MCF 10A (cell line): ENCODE measurements around the gene SNTA1. TPM values are rescaled to one million over a fixed set of nuclear protein-coding genes. Genes with fewer than 3 reads are reported as not detected.

Experiments used
- BruUV-seq: library from RNA; stranded (reverse); fragments of 400-500 nt; replicated peaks from 2 replicates; lab custom pipeline; 2021; lab: Mats Ljungman, UMichigan
- CTCF ChIA-PET: fragments of 300-600 bp; sonication (Branson Sonifier 250); formaldehyde crosslinking; extraction: SDS; loops from one replicate; lab custom pipeline; 2021; ENCODE audit warnings: antibody characterized with exemption, inconsistent platforms; lab: Yijun Ruan, JAX
- POLR2A ChIA-PET: fragments of 300-600, 350-650 bp; sonication (Branson Sonifier 250); formaldehyde crosslinking; extraction: SDS; loops from one replicate; lab custom pipeline; 2020; ENCODE audit warnings: antibody characterized with exemption, inconsistent platforms; lab: Yijun Ruan, JAX
- DNase-seq: peaks from one replicate; pipeline ENCODE4 v3.0.0-alpha.2; 2018; ENCODE audit not compliant: unreplicated experiment
- H3K27ac Mint-ChIP-seq: one replicate; pipeline ENCODE4 v1.8.0; 2022; ENCODE audit warnings: mild to moderate bottlenecking, low read depth, mixed read lengths; ENCODE audit not compliant: unreplicated experiment
- H3K27me3 Mint-ChIP-seq: one replicate; pipeline ENCODE4 v1.8.0; 2022; ENCODE audit warnings: mixed read lengths; ENCODE audit not compliant: insufficient read depth, unreplicated experiment
- H3K36me3 Mint-ChIP-seq: one replicate; pipeline ENCODE4 v1.8.0; 2022; ENCODE audit warnings: mild to moderate bottlenecking, moderate library complexity, mixed read lengths; ENCODE audit not compliant: insufficient read depth, unreplicated experiment
- H3K4me1 Mint-ChIP-seq: one replicate; pipeline ENCODE4 v1.8.0; 2022; ENCODE audit warnings: mixed read lengths; ENCODE audit not compliant: insufficient read depth, unreplicated experiment
- H3K4me3 Mint-ChIP-seq: one replicate; pipeline ENCODE4 v1.8.0; 2022; ENCODE audit warnings: mild to moderate bottlenecking, moderate library complexity, mixed read lengths; ENCODE audit not compliant: unreplicated experiment
- H3K9me3 Mint-ChIP-seq: one replicate; pipeline ENCODE4 v1.8.0; 2022; ENCODE audit warnings: mixed read lengths; ENCODE audit not compliant: unreplicated experiment
- CTCF ChIP-seq: fragments of 200-600 bp; IDR thresholded peaks from one replicate; pipeline ENCODE4 v1.8.0; 2022; ENCODE audit warnings: antibody characterized with exemption, mild to moderate bottlenecking; ENCODE audit not compliant: unreplicated experiment
- intact Hi-C: fragments of 100-400 bp; cut with micrococcal nuclease; formaldehyde crosslinking; loops from 2 replicates; pipeline ENCODE4 v1.14.1; 2022
- total RNA-seq: library from RNA; stranded (reverse); gene quantifications from 2 replicates; pipeline ENCODE4 v1.2.3, GENCODE V29; 2022

Gene SNTA1
- total RNA-seq, 1 experiment from 2014 or later: 1.4 TPM

- H3K27ac Mint-ChIP-seq: no peak overlapping the region
- DNase-seq: peak; percentile 56
- BruUV-seq: no TSS peak
- ChIA-PET POLR2A (interaction anchor here (1.2 kb wide), 1 partner anchor 13 kb away, joined by 3 read pairs; no protein-coding TSS in a partner anchor), CTCF (interaction anchor here (0.8 to 2.2 kb wide), 7 partner anchors 9 to 223 kb away, joined by 3 to 9 read pairs (median 4); partner anchors contain the start of gene ACTL10)
- intact Hi-C loops: loop anchor here (2.0 kb wide), 1 partner anchor 28 kb away; no protein-coding TSS in a partner anchor
- H3K36me3 Mint-ChIP-seq: no peaks in the 10 kb centered on the region
- H3K9me3 Mint-ChIP-seq: no peaks in the 10 kb centered on the region
- TF ChIP-seq CTCF: no peak
- H3K4me3 Mint-ChIP-seq: peak overlapping the region; percentile 73
- peaks cover 6% of the 10 kb centered on the region for H3K4me1 Mint-ChIP-seq
- H3K27me3 Mint-ChIP-seq: no peaks in the 10 kb centered on the region
These were observed 1.4 kb upstream of the SNTA1 start for GRCh38 chr20:33444797-33445560.

GRCh38 chr20:33443006-33443511 lies 504 bp downstream of the SNTA1 start:
- Mint-ChIP-seq H3K36me3 (no peaks in the 10 kb centered on the region), H3K4me3 (peak overlapping the region; percentile 73), H3K4me1 (no peaks in the 10 kb centered on the region), H3K9me3 (no peaks in the 10 kb centered on the region), H3K27me3 (no peaks in the 10 kb centered on the region), H3K27ac (no peak overlapping the region)
- no peak for TF ChIP-seq CTCF
- intact Hi-C loops: no loop called here
- CTCF ChIA-PET: interaction anchor here (0.6 to 2.2 kb wide), 2 partner anchors 225 to 369 kb away, joined by 3 to 9 read pairs; no protein-coding TSS in a partner anchor
- POLR2A ChIA-PET: interaction anchor here (0.7 to 1.3 kb wide), 5 partner anchors 8 to 550 kb away, joined by 3 to 7 read pairs (median 4); partner anchors contain the start of genes CBFA2T2 and CHMP4B
- DNase-seq: no peak
- BruUV-seq: no TSS peak

GRCh38 chr20:33442136-33443005 lies 1.2 kb downstream of the SNTA1 start:
- no peaks in the 10 kb centered on the region for H3K36me3 Mint-ChIP-seq
- TF ChIP-seq CTCF: no peak
- H3K4me1 Mint-ChIP-seq: no peaks in the 10 kb centered on the region
- no TSS peak for BruUV-seq
- intact Hi-C loops: no loop called here
- H3K4me3 Mint-ChIP-seq: peak overlapping the region; percentile 73
- H3K27me3 Mint-ChIP-seq: no peaks in the 10 kb centered on the region
- DNase-seq: no peak
- no peaks in the 10 kb centered on the region for H3K9me3 Mint-ChIP-seq
- ChIA-PET POLR2A (interaction anchor here (0.7 to 1.3 kb wide), 2 partner anchors 369 to 637 kb away, joined by 3 to 7 read pairs; partner anchors contain the start of gene CHMP4B), CTCF (interaction anchor here (0.6 to 0.7 kb wide), 3 partner anchors 203 to 869 kb away, joined by 3 read pairs; no protein-coding TSS in a partner anchor)
- H3K27ac Mint-ChIP-seq: no peak overlapping the region
